IPS-15b (cell line): Measurements from ENCODE around the gene NFAT5.

Source experiments
- H3K27me3 ChIP-seq: one replicate; pipeline ENCODE4 v1.6.1; 2013; ENCODE audit warnings: low read length; ENCODE audit not compliant: control insufficient read depth, insufficient read depth
- H3K36me3 ChIP-seq: one replicate; pipeline ENCODE4 v1.6.1; 2013; ENCODE audit warnings: low read length; ENCODE audit not compliant: control insufficient read depth, insufficient read depth
- H3K4me1 ChIP-seq: one replicate; pipeline ENCODE4 v1.6.1; 2013; ENCODE audit warnings: mild to moderate bottlenecking, low read length; ENCODE audit not compliant: control insufficient read depth, insufficient read depth
- H3K4me3 ChIP-seq: one replicate; pipeline ENCODE4 v1.5.1; 2013; ENCODE audit warnings: low read depth, low read length
- H3K9ac ChIP-seq: one replicate; pipeline ENCODE4 v1.6.1; 2013; ENCODE audit warnings: low read depth, mild to moderate bottlenecking, low read length
- H3K9me3 ChIP-seq: one replicate; pipeline ENCODE4 v1.6.1; 2013; ENCODE audit warnings: mild to moderate bottlenecking, low read length; ENCODE audit not compliant: control insufficient read depth, insufficient read depth

NFAT5 gene

GRCh38 chr16:69607674-69608073 lies 41.9 kb downstream of the NFAT5 start:
- H3K36me3 ChIP-seq: no peaks in the 10 kb centered on the region
- H3K4me1 ChIP-seq: peaks cover 5% of the 10 kb centered on the region
- no peaks in the 10 kb centered on the region for H3K27me3 ChIP-seq
- H3K9me3 ChIP-seq: no peaks in the 10 kb centered on the region
- H3K4me3 ChIP-seq: no peak overlapping the region
- no peak overlapping the region for H3K9ac ChIP-seq

- no peak overlapping the region for H3K4me3 ChIP-seq
- H3K27me3 ChIP-seq: no peaks in the 10 kb centered on the region
- H3K9ac ChIP-seq: no peak overlapping the region
- peaks cover 5% of the 10 kb centered on the region for H3K4me1 ChIP-seq
- no peaks in the 10 kb centered on the region for H3K36me3 ChIP-seq
- H3K9me3 ChIP-seq: no peaks in the 10 kb centered on the region
These were observed 44.6 kb downstream of the NFAT5 start for GRCh38 chr16:69610356-69610755.

GRCh38 chr16:69611103-69611640 lies 45.4 kb downstream of the NFAT5 start:
- no peak overlapping the region for H3K4me3 ChIP-seq
- no peaks in the 10 kb centered on the region for H3K36me3 ChIP-seq
- H3K9me3 ChIP-seq: no peaks in the 10 kb centered on the region
- H3K27me3 ChIP-seq: no peaks in the 10 kb centered on the region
- H3K4me1 ChIP-seq: peaks cover 5% of the 10 kb centered on the region
- H3K9ac ChIP-seq: no peak overlapping the region

- Histone ChIP-seq H3K27me3 (no peaks in the 10 kb centered on the region), H3K4me1 (peaks cover 5% of the 10 kb centered on the region), H3K36me3 (no peaks in the 10 kb centered on the region), H3K9me3 (no peaks in the 10 kb centered on the region), H3K4me3 (no peak overlapping the region), H3K9ac (no peak overlapping the region)
These were observed 47.8 kb downstream of the NFAT5 start for GRCh38 chr16:69613378-69614154.

GRCh38 chr16:69615528-69615927 lies 49.8 kb downstream of the NFAT5 start:
- Histone ChIP-seq H3K9me3 (no peaks in the 10 kb centered on the region), H3K27me3 (no peaks in the 10 kb centered on the region), H3K4me1 (peaks cover 2% of the 10 kb centered on the region), H3K9ac (no peak overlapping the region), H3K36me3 (no peaks in the 10 kb centered on the region), H3K4me3 (no peak overlapping the region)

- no peak overlapping the region for H3K9ac ChIP-seq
- no peak overlapping the region for H3K4me3 ChIP-seq
- no peaks in the 10 kb centered on the region for H3K4me1 ChIP-seq
- no peaks in the 10 kb centered on the region for H3K27me3 ChIP-seq
- no peaks in the 10 kb centered on the region for H3K36me3 ChIP-seq
- no peaks in the 10 kb centered on the region for H3K9me3 ChIP-seq
These were observed 50.3 kb downstream of the NFAT5 start for GRCh38 chr16:69616082-69616481.

DNA sequence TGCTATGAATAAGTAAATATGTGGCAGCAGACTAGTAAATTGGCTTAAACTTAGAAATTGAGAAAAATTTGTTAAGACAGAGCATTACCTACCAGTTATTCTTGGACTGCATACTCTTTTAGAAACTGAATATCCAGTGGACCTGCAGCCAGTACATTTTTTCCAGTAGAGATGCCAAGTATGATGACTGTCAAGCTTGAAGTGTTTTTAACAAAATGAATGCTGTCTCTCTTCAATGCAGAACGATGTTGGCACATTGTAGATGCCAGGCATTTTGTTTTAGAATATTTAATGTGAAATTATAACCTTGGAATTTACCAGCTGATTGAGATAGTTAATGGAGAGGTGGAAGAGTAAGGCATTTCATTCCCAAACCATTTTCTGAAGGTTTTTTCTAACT lies 52.5 kb downstream of the NFAT5 start:
- Histone ChIP-seq H3K9me3 (no peaks in the 10 kb centered on the region), H3K9ac (no peak overlapping the region), H3K4me3 (no peak overlapping the region), H3K36me3 (no peaks in the 10 kb centered on the region), H3K4me1 (no peaks in the 10 kb centered on the region), H3K27me3 (no peaks in the 10 kb centered on the region)

GRCh38 chr16:69618721-69619120 lies 53.0 kb downstream of the NFAT5 start:
- no peak overlapping the region for H3K4me3 ChIP-seq
- no peaks in the 10 kb centered on the region for H3K9me3 ChIP-seq
- H3K4me1 ChIP-seq: no peaks in the 10 kb centered on the region
- no peak overlapping the region for H3K9ac ChIP-seq
- H3K27me3 ChIP-seq: no peaks in the 10 kb centered on the region
- H3K36me3 ChIP-seq: no peaks in the 10 kb centered on the region

DNA sequence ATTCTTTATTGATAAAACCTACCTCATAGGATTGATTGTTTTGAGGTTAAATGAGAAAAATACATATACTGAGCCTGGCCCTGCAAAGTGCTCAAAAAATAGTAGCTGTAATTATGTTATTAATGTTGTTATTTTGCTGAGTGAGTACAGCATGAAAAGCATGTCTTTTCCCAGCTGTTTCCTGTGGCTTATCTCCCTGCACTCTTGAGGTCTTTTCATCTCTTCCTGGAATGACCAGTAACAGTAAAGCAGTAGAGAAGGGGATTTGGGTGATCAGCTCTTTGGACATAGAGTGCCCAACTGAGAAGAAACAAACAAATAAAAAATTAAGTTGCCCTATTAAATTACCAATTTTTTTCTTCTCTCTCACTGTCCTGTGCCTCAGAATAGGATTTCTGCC lies 53.7 kb downstream of the NFAT5 start:
- Histone ChIP-seq H3K27me3 (no peaks in the 10 kb centered on the region), H3K9me3 (no peaks in the 10 kb centered on the region), H3K9ac (no peak overlapping the region), H3K36me3 (no peaks in the 10 kb centered on the region), H3K4me1 (no peaks in the 10 kb centered on the region), H3K4me3 (no peak overlapping the region)

- no peaks in the 10 kb centered on the region for H3K36me3 ChIP-seq
- H3K4me1 ChIP-seq: no peaks in the 10 kb centered on the region
- H3K9ac ChIP-seq: no peak overlapping the region
- no peaks in the 10 kb centered on the region for H3K9me3 ChIP-seq
- no peak overlapping the region for H3K4me3 ChIP-seq
- no peaks in the 10 kb centered on the region for H3K27me3 ChIP-seq
These were observed 54.8 kb downstream of the NFAT5 start for GRCh38 chr16:69620573-69620972.

GRCh38 chr16:69621225-69621624 lies 55.5 kb downstream of the NFAT5 start:
- no peaks in the 10 kb centered on the region for H3K36me3 ChIP-seq
- H3K4me1 ChIP-seq: no peaks in the 10 kb centered on the region
- no peak overlapping the region for H3K4me3 ChIP-seq
- no peaks in the 10 kb centered on the region for H3K9me3 ChIP-seq
- no peaks in the 10 kb centered on the region for H3K27me3 ChIP-seq
- no peak overlapping the region for H3K9ac ChIP-seq

DNA sequence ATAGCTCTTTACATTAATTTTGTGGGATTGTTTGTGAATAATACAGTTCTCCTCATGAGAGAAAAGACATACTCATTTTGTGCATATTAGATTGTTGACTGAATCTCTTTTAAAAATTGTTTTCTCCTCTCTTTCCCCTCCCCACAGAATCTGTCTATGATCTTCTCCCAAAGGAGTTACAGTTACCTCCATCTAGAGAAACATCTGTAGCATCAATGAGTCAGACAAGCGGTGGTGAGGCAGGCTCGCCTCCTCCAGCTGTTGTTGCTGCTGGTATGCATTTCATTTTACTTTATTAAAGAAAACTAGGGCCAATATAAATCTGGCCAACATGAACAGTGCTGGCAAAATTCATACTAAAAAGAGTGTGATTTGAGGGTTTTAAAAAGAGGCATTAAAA lies 60.5 kb downstream of the NFAT5 start:
- Histone ChIP-seq H3K4me3 (no peak overlapping the region), H3K9ac (no peak overlapping the region)

More for the DNA sequence above, 60.5 kb downstream of the NFAT5 start:
- H3K27me3 ChIP-seq: no peaks in the 10 kb centered on the region
- H3K9me3 ChIP-seq: no peaks in the 10 kb centered on the region
- H3K36me3 ChIP-seq: no peaks in the 10 kb centered on the region
- no peaks in the 10 kb centered on the region for H3K4me1 ChIP-seq
